GM18499 (cell line): Measurements from ENCODE around the gene KRTAP20-1.

Experiments
- ATAC-seq: cut with Tn5 transposase; IDR thresholded peaks from one replicate; pipeline ENCODE4 v1.9.1; 2021; ENCODE audit warnings: moderate number of reproducible peaks; ENCODE audit not compliant: insufficient read depth, unreplicated experiment

The KRTAP20-1 gene

DNA sequence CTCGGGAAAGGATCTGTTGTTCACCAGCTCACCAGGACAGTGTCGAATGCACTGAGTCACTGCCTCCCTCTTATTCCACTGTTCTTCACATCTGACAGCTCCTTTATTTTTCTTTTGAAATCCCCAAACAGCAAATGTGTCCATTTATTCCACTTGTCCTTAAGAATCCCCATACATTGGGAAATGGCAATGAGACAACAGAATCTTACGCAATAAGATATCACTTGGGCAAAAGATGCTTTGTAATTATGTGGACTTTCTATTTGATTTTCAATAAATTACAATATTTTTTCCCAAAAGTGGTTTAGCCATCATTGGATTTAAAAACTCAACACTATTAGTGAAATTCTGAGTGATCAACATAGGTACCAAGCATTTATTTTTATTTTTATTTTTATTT, 22.5 kb downstream of the KRTAP20-1 start:
- no peak for ATAC-seq

GRCh38 chr21:30642564-30642963, 26.3 kb downstream of the KRTAP20-1 start, which contains the start of gene KRTAP20-3:
Gene KRTAP20-3, plus strand, starts transcription at chr21:30642864.
- ATAC-seq, result no peak

GRCh38 chr21:30646904-30647414, 30.7 kb downstream of the KRTAP20-1 start:
- no peak for ATAC-seq

DNA sequence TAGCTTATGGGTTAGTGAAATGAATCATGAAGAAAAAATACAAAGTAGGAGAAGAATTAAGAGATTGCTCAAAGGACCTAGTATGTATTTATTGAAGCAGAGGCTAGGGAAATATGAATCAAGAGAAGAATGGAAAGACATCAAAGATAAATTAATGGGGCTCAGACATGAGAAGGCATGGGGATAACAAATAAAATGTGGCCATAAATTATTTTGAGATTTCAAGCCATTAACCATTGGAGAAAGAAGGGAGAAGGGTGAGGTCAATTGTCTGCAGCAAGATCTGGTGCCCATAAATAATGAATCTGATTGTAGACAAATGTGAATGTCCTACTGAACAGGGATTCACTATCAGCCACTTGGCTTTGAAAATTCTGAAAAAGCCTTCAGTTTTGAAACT, 36.7 kb downstream of the KRTAP20-1 start:
- ATAC-seq, result no peak
